IPS-18c (cell line): ENCODE results near the gene RUNX1.

Experiments
- H3K4me3 ChIP-seq: 2 replicates; pipeline ENCODE4 v1.7.0; 2013; ENCODE audit warnings: low read depth, mild to moderate bottlenecking, low read length, moderate library complexity; ENCODE audit not compliant: insufficient read depth
- H3K9me3 ChIP-seq: one replicate; pipeline ENCODE4 v1.6.1; 2013; ENCODE audit warnings: mild to moderate bottlenecking, low read length, moderate library complexity; ENCODE audit not compliant: control insufficient read depth, insufficient read depth

RUNX1 gene

GRCh38 chr21:35071347-35071746 lies 22.2 kb upstream of the RUNX1 start:
- H3K4me3 ChIP-seq = no peak overlapping the region
- H3K9me3 ChIP-seq = peaks cover 2% of the 10 kb centered on the region

DNA sequence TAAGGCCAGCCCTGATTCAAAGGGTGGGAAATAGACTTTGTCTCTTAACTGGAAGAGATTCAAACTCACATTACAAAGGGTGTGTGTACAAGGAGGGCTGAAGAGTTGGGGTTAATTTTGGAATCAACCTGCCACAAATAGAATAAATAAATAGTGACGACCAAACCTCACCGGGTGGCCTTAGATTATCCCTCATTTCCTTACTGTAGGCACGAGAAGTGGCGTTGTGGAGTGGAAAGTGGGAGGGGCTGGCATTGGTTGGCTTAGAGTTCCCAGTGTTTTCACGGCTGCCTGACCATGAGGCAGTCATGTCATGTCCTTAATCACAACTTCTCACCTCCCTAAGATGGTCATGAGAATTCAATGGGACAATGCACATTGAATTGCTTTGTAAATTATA lies 21.3 kb upstream of the RUNX1 start:
- H3K9me3 ChIP-seq = peaks cover 2% of the 10 kb centered on the region
- no peak overlapping the region for H3K4me3 ChIP-seq

- H3K4me3 ChIP-seq = no peak overlapping the region
These were observed 17.7 kb upstream of the RUNX1 start for GRCh38 chr21:35066824-35067223.

GRCh38 chr21:35063428-35064172 lies 14.5 kb upstream of the RUNX1 start:
- no peak overlapping the region for H3K4me3 ChIP-seq
- no peaks in the 10 kb centered on the region for H3K9me3 ChIP-seq

More at GRCh38 chr21:35066824-35067223, 17.7 kb upstream of the RUNX1 start:
- H3K9me3 ChIP-seq = no peaks in the 10 kb centered on the region

DNA sequence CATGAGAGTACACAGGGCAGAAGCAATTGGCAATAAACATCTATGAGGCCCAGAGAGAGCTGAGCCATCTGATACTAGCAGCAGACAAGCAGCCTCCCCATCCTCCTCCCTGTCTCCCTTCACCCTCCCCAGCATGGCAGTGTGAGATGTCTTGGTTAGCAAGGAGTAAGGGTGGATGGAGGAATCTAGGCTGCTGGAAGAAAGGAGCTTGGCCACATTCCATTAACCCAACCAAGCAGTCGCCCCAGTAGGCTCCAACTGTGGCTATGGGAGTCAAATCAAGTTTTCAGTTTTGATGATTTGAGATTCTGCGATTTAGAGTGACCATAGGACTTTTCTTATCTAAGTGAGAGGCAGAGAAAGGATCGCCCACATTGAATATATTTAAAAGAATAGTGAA lies 12.9 kb upstream of the RUNX1 start:
- Histone ChIP-seq H3K9me3 (no peaks in the 10 kb centered on the region), H3K4me3 (no peak overlapping the region)

- no peaks in the 10 kb centered on the region for H3K9me3 ChIP-seq
These were observed 10.6 kb upstream of the RUNX1 start for GRCh38 chr21:35059742-35060141.

GRCh38 chr21:35058058-35058457 lies 9.0 kb upstream of the RUNX1 start:
- H3K4me3 ChIP-seq = no peak overlapping the region

More at GRCh38 chr21:35059742-35060141, 10.6 kb upstream of the RUNX1 start:
- H3K4me3 ChIP-seq = no peak overlapping the region

GRCh38 chr21:35057428-35057827 lies 8.3 kb upstream of the RUNX1 start:
- Histone ChIP-seq H3K4me3 (no peak overlapping the region), H3K9me3 (no peaks in the 10 kb centered on the region)

More at GRCh38 chr21:35058058-35058457, 9.0 kb upstream of the RUNX1 start:
- no peaks in the 10 kb centered on the region for H3K9me3 ChIP-seq

- H3K4me3 ChIP-seq = no peak overlapping the region
These were observed 4.4 kb upstream of the RUNX1 start for GRCh38 chr21:35053356-35054096.

GRCh38 chr21:35052801-35053200 lies 3.7 kb upstream of the RUNX1 start:
- Histone ChIP-seq H3K4me3 (no peak overlapping the region), H3K9me3 (no peaks in the 10 kb centered on the region)

More at GRCh38 chr21:35053356-35054096, 4.4 kb upstream of the RUNX1 start:
- H3K9me3 ChIP-seq = no peaks in the 10 kb centered on the region

GRCh38 chr21:35051287-35051818 lies 2.3 kb upstream of the RUNX1 start:
- Histone ChIP-seq H3K9me3 (no peaks in the 10 kb centered on the region), H3K4me3 (no peak overlapping the region)

DNA sequence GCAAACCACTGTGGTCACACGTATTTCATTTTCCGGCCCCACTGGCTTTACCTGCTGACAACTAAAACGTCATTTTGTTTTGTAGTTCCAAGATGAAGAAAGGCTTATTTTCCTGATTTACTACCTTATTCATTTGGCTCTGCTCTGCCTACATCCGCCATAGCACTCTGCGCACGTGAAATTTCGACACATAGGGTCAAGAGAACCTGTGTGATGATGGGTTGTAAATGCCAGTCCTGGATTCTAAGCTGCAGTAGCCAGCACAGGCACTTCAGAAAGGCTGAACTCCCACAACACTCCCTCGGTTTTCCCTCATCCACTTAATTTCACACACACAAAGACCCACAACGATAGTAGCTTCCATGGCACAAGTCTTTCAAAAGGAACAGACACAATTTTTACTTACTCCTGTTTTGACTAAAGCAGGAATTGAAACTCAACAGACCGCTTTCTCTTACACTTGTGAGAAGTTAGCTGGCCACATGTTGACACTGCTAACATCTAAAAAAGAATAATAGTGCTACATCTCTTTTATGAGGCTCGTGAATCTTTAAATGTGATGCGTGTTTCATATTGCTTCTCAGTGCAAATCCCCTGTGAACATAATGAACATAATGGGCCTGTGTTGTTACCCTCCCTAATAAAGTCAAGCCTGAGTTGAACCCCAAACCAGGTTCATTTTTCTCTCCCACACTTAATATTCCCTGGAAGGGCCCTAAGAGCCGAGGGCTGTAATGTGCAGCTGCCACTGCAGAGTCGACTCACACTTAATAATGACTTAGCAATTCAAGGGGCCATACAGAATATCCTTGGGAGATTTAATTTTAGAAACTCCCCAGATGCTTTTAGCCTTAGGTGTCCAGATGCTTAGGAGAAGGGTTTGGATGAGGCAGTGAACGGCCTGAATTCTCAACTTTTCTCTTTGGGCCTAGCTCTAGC lies 1.5 kb upstream of the RUNX1 start:
- Histone ChIP-seq H3K9me3 (no peaks in the 10 kb centered on the region), H3K4me3 (no peak overlapping the region)

DNA sequence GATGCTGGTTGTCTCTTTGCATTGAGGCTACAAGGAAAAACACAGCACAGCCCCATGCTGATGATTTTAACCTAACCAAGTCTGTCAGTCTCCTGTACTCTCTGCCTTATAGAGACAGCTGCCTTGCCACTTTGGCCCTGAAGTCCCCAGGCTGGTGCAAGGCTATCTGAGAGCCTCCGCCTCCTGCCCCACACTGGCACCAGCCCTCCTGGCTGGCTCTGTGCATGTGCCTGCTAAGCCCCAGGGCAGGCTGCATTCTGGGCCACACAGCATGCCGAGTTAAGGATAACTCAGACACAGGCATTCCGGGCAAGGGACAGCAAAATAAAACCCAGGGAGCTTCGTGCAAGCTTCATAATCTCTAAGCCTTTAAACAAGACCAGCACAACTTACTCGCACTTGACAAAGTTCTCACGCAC lies 910 bp downstream of the RUNX1 start:
- no peak overlapping the region for H3K4me3 ChIP-seq

GRCh38 chr21:35046880-35047229 lies 2.2 kb downstream of the RUNX1 start:
- no peak overlapping the region for H3K4me3 ChIP-seq

More for the DNA sequence above, 910 bp downstream of the RUNX1 start:
- no peaks in the 10 kb centered on the region for H3K9me3 ChIP-seq

GRCh38 chr21:35046263-35046624 lies 2.9 kb downstream of the RUNX1 start:
- Histone ChIP-seq H3K4me3 (no peak overlapping the region), H3K9me3 (no peaks in the 10 kb centered on the region)

More at GRCh38 chr21:35046880-35047229, 2.2 kb downstream of the RUNX1 start:
- H3K9me3 ChIP-seq = no peaks in the 10 kb centered on the region

- no peak overlapping the region for H3K4me3 ChIP-seq
- H3K9me3 ChIP-seq = no peaks in the 10 kb centered on the region
These were observed 3.4 kb downstream of the RUNX1 start for GRCh38 chr21:35045542-35046262.
